Measurements from ENCODE around the gene NEGR1.

Gene NEGR1

GRCh38 chr1:71651214-71651613, 631.1 kb downstream of the NEGR1 start:
- Mint-ChIP-seq H3K4me3 (no peak overlapping the region), H3K27me3 (no peaks in the 10 kb centered on the region), H3K36me3 (ENCODE audit: low read depth) (no peaks in the 10 kb centered on the region), H3K9me3 (no peaks in the 10 kb centered on the region), H3K27ac (no peak overlapping the region), H3K4me1 (ENCODE audit: low read depth) (no peaks in the 10 kb centered on the region)
- intact Hi-C loops (cut with micrococcal nuclease) = no loop called here

- no peaks in the 10 kb centered on the region for H3K4me1 Mint-ChIP-seq (ENCODE audit: low read depth)
- no peak overlapping the region for H3K27ac Mint-ChIP-seq
- no peaks in the 10 kb centered on the region for H3K27me3 Mint-ChIP-seq
Observed at GRCh38 chr1:71650119-71650518, 632.2 kb downstream of the NEGR1 start.

GRCh38 chr1:71649608-71650007, 632.7 kb downstream of the NEGR1 start:
- no peaks in the 10 kb centered on the region for H3K4me1 Mint-ChIP-seq (ENCODE audit: low read depth)
- H3K27me3 Mint-ChIP-seq = no peaks in the 10 kb centered on the region
- no peak overlapping the region for H3K27ac Mint-ChIP-seq
- no peaks in the 10 kb centered on the region for H3K36me3 Mint-ChIP-seq (ENCODE audit: low read depth)
- intact Hi-C loops (cut with micrococcal nuclease) = no loop called here
- no peak overlapping the region for H3K4me3 Mint-ChIP-seq
- no peaks in the 10 kb centered on the region for H3K9me3 Mint-ChIP-seq

More at GRCh38 chr1:71650119-71650518, 632.2 kb downstream of the NEGR1 start:
- intact Hi-C loops (cut with micrococcal nuclease) = no loop called here
- no peaks in the 10 kb centered on the region for H3K9me3 Mint-ChIP-seq
- H3K36me3 Mint-ChIP-seq (ENCODE audit: low read depth) = no peaks in the 10 kb centered on the region
- H3K4me3 Mint-ChIP-seq = no peak overlapping the region

GRCh38 chr1:71647513-71648300, 634.6 kb downstream of the NEGR1 start:
- Mint-ChIP-seq H3K27me3 (no peaks in the 10 kb centered on the region), H3K4me3 (no peak overlapping the region), H3K27ac (no peak overlapping the region), H3K36me3 (ENCODE audit: low read depth) (no peaks in the 10 kb centered on the region), H3K4me1 (ENCODE audit: low read depth) (no peaks in the 10 kb centered on the region), H3K9me3 (no peaks in the 10 kb centered on the region)
- intact Hi-C loops (cut with micrococcal nuclease) = no loop called here

- H3K27ac Mint-ChIP-seq = no peak overlapping the region
Observed at GRCh38 chr1:71645015-71645414, 637.3 kb downstream of the NEGR1 start.

GRCh38 chr1:71641903-71642302, 640.4 kb downstream of the NEGR1 start:
- H3K27me3 Mint-ChIP-seq = no peaks in the 10 kb centered on the region
- H3K4me3 Mint-ChIP-seq = no peak overlapping the region
- no peaks in the 10 kb centered on the region for H3K36me3 Mint-ChIP-seq (ENCODE audit: low read depth)
- no peak overlapping the region for H3K27ac Mint-ChIP-seq
- H3K9me3 Mint-ChIP-seq = no peaks in the 10 kb centered on the region
- intact Hi-C loops (cut with micrococcal nuclease) = no loop called here
- no peaks in the 10 kb centered on the region for H3K4me1 Mint-ChIP-seq (ENCODE audit: low read depth)

More at GRCh38 chr1:71645015-71645414, 637.3 kb downstream of the NEGR1 start:
- Mint-ChIP-seq H3K4me1 (ENCODE audit: low read depth) (no peaks in the 10 kb centered on the region), H3K36me3 (ENCODE audit: low read depth) (no peaks in the 10 kb centered on the region), H3K4me3 (no peak overlapping the region), H3K9me3 (no peaks in the 10 kb centered on the region), H3K27me3 (no peaks in the 10 kb centered on the region)
- intact Hi-C loops (cut with micrococcal nuclease) = no loop called here

DNA sequence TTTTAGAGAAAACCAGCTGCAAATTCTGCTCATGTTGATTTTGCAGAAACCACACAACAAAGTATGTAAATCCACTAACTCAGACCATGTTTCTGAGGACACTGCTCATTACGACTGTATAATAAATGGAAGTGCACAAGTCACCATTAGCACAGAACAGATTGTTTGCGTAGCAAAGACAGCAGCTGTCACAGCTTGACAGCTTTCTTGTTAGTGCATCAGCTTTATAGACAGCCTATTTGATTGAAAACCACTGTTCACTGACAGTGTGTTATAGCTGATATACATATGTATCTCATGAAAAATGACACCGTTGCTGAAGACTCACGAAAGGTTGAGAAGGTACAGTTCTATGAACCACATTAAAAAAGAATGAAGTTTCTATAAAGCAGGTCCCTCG, 641.3 kb downstream of the NEGR1 start:
- intact Hi-C loops (cut with micrococcal nuclease) = no loop called here
- H3K9me3 Mint-ChIP-seq = no peaks in the 10 kb centered on the region
- H3K4me1 Mint-ChIP-seq (ENCODE audit: low read depth) = no peaks in the 10 kb centered on the region
- no peak overlapping the region for H3K4me3 Mint-ChIP-seq
- H3K27ac Mint-ChIP-seq = no peak overlapping the region
- no peaks in the 10 kb centered on the region for H3K36me3 Mint-ChIP-seq (ENCODE audit: low read depth)
- no peaks in the 10 kb centered on the region for H3K27me3 Mint-ChIP-seq

DNA sequence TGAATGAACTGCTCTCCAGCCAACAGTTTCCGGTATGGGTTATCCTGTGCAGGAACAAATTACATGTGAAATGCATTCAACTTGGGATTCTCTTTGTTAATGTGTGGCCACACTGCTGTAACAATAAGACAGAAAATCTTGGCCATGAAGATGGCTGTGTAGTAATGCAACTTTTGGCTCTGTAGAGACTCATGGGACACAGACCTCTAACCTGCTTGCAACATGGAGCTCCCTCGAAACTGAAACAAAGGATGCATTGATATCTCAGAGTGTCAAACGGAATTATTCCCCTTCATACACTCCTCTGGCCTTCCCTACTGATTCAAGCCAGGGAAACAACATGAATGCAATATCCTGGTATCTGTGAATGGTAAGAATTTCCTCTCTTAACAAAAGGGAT, 642.2 kb downstream of the NEGR1 start:
- Mint-ChIP-seq H3K4me3 (no peak overlapping the region), H3K9me3 (peaks cover 6% of the 10 kb centered on the region), H3K27ac (no peak overlapping the region), H3K4me1 (ENCODE audit: low read depth) (no peaks in the 10 kb centered on the region), H3K36me3 (ENCODE audit: low read depth) (no peaks in the 10 kb centered on the region), H3K27me3 (no peaks in the 10 kb centered on the region)
- intact Hi-C loops (cut with micrococcal nuclease) = no loop called here

DNA sequence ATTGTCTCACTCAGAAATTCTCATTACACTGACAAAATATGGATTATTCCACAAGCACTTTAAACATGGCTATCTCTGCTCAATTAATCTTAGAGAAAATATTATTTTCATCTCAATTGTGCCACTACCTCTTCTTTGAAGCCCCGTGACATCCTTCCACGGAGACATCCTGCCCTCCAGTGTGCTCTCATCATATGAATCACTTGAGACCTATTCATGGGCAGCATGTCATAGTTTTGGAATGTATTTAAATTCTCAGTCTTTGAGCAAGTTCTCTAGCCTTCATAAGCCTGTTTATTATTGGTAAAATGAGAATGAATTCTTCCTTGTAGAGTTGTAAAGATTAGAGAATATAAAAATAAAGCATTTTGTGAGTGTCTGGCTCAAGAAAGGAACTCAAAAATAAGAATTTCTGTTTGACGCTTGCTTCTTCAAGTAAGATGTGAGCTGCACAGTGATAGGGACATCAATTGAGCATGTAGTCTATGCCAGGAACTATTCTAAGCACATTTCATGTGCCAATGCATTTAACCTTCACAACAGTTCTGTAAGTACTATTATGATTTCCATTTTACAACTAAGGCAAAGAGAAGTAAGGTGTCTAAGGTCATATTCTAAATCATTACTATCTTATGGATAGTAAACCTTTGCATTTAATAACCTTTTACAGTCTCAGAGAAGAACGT, 644.1 kb downstream of the NEGR1 start:
- Mint-ChIP-seq H3K27ac (no peak overlapping the region), H3K9me3 (peaks cover 13% of the 10 kb centered on the region)
- intact Hi-C loops (cut with micrococcal nuclease) = no loop called here

DNA sequence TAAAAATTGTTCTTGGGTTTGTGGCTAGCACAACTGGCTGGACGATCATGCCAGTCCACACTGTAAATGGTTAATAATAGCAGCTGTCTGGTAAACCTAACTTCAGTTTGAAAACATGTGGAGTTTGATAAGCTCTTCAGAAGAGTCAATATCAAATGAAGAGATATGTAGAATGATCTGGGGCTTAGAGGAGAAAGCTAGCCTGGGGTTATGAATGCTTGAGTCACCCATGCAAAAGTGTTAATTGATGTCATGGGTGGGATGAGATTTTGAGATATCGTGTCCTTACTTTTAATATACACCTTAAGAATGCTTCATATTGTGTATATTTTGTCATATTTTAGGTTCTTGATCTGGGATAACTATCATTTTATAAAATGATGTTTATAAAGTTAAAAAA, 646.8 kb downstream of the NEGR1 start:
- Mint-ChIP-seq H3K27ac (no peak overlapping the region), H3K9me3 (peaks cover 13% of the 10 kb centered on the region), H3K4me1 (ENCODE audit: low read depth) (no peaks in the 10 kb centered on the region), H3K4me3 (no peak overlapping the region), H3K36me3 (ENCODE audit: low read depth) (no peaks in the 10 kb centered on the region), H3K27me3 (no peaks in the 10 kb centered on the region)
- intact Hi-C loops (cut with micrococcal nuclease) = no loop called here

More for the DNA sequence above, 644.1 kb downstream of the NEGR1 start:
- Mint-ChIP-seq H3K4me3 (no peak overlapping the region), H3K36me3 (ENCODE audit: low read depth) (no peaks in the 10 kb centered on the region), H3K27me3 (no peaks in the 10 kb centered on the region), H3K4me1 (ENCODE audit: low read depth) (no peaks in the 10 kb centered on the region)

DNA sequence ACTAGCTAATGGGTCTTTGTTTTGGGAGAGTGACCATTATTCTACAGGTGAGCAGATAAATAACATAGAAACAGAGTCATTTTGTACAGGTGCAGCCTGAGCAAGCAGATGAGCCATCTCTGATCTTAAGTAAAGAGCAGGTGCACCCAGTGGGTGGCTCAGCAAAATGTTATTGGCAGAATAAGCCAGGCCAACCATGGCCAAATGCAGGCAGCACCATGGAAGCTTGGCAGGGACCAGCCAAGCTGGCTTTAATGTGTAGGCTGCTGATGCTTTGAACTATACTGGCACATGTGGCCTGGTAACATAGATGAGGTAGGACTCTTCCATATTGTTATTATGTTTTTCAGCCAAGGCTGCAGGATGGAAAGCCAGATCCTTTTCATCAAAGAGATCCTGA, 648.2 kb downstream of the NEGR1 start:
- no peak overlapping the region for H3K27ac Mint-ChIP-seq
- H3K27me3 Mint-ChIP-seq = no peaks in the 10 kb centered on the region
- H3K4me1 Mint-ChIP-seq (ENCODE audit: low read depth) = no peaks in the 10 kb centered on the region
- H3K36me3 Mint-ChIP-seq (ENCODE audit: low read depth) = no peaks in the 10 kb centered on the region
- no peak overlapping the region for H3K4me3 Mint-ChIP-seq
- H3K9me3 Mint-ChIP-seq = peaks cover 13% of the 10 kb centered on the region
- intact Hi-C loops (cut with micrococcal nuclease) = no loop called here

DNA sequence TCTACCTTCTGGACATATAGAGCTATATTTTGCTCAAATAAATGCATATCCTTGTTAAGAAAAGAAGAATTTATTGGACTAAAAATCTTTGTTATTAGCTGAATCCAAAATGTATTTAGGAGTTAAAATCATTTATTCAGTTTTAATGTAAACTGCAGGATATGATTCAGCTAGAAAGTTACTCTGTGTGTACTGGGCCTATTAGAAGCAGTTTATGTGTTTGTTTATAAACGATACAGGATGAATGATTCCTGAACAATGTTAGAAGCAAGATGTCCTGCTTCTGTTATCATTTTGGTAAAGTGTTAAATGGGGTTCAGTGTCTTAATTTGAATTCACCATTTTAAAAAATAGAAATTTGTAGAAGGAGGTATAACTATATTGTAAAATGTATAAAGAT, 652.3 kb downstream of the NEGR1 start:
- Mint-ChIP-seq H3K9me3 (peaks cover 6% of the 10 kb centered on the region), H3K27me3 (no peaks in the 10 kb centered on the region), H3K4me3 (no peak overlapping the region), H3K4me1 (ENCODE audit: low read depth) (no peaks in the 10 kb centered on the region), H3K36me3 (ENCODE audit: low read depth) (no peaks in the 10 kb centered on the region), H3K27ac (no peak overlapping the region)
- intact Hi-C loops (cut with micrococcal nuclease) = no loop called here

DNA sequence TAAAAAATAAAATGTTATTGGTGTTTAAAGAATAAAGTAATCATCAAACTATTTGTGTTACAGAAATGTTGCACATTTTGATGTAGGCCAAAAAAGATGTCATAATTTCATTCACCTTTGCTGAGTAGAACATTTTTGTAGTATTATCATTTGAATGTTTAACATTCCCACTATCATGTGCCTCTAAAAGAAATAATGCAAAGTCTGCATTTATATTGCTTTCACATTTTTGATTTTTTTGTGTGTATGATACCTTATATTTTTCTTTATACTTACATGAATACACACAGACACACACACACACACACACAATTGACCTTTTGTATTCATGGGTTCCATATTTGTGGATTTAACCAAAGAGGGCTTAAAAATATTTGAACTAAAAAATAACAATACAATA, 657.3 kb downstream of the NEGR1 start:
- H3K4me1 Mint-ChIP-seq (ENCODE audit: low read depth) = no peaks in the 10 kb centered on the region
- intact Hi-C loops (cut with micrococcal nuclease) = no loop called here

DNA sequence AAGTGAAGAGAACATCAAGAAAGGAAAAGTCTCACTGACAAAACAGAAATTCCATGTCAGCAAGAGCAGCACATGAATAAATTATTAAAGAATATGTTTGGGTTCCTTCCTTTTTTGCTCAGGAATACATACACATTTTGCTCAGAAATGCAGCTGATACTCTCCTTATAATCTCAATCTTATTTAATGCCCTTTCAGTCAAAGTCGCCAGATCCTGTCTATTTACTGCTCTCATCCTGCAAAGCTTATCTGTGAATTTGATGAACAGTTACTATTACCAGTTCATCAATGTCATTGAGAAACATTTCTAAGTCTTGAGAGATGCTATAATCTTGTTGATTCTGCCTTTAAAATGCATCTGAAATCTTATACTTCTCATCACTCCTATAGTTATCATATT, 658.5 kb downstream of the NEGR1 start:
- no peaks in the 10 kb centered on the region for H3K4me1 Mint-ChIP-seq (ENCODE audit: low read depth)
- no peaks in the 10 kb centered on the region for H3K36me3 Mint-ChIP-seq (ENCODE audit: low read depth)
- no peaks in the 10 kb centered on the region for H3K27me3 Mint-ChIP-seq
- no peak overlapping the region for H3K27ac Mint-ChIP-seq
- H3K4me3 Mint-ChIP-seq = no peak overlapping the region
- intact Hi-C loops (cut with micrococcal nuclease) = no loop called here
- H3K9me3 Mint-ChIP-seq = no peaks in the 10 kb centered on the region

More for the DNA sequence above, 657.3 kb downstream of the NEGR1 start:
- no peak overlapping the region for H3K27ac Mint-ChIP-seq
- H3K27me3 Mint-ChIP-seq = no peaks in the 10 kb centered on the region
- no peaks in the 10 kb centered on the region for H3K9me3 Mint-ChIP-seq
- H3K36me3 Mint-ChIP-seq (ENCODE audit: low read depth) = no peaks in the 10 kb centered on the region
- no peak overlapping the region for H3K4me3 Mint-ChIP-seq
